Fibroblast of mammary gland (primary cell): Measurements from ENCODE around the gene IQCM.

ENCODE experiments used
- DNase-seq: peaks from one replicate; pipeline ENCODE4 v3.0.0-alpha.2; 2010; ENCODE audit warnings: low read depth
- H3K4me3 ChIP-seq: 2 replicates; pipeline ENCODE4 v1.5.1; 2011; ENCODE audit warnings: low read depth, mild to moderate bottlenecking, low read length, moderate library complexity; ENCODE audit not compliant: control insufficient read depth
- CTCF ChIP-seq: conservative IDR thresholded peaks from 2 replicates; pipeline ENCODE4 v1.5.1; 2011; ENCODE audit warnings: low read depth, low read length, inconsistent platforms; ENCODE audit not compliant: control insufficient read depth, insufficient read depth

The IQCM gene

DNA sequence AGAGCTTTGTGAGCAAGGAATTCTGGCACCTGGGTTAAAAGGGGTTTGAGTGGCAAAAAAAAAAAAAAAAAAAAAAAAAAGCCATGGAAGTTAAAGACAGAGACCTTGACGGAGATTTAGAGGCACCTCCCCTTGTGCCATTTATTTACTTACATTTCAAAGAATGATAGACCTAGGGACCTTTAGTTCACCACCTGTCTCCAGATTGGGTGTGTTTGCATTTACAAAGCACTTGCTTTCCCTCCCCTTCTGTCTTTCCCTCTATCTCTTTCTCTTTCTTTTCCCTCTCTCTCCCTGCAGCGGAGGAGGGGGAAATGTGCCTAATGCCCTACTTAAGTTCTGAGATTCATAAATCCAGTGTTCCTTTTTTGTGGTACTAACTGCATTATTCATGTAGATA is 116.0 kb downstream of the IQCM start:
- no peak for DNase-seq
- H3K4me3 ChIP-seq = no peak overlapping the region
- no peak for TF ChIP-seq CTCF

GRCh38 chr4:149690726-149691125 is 124.9 kb downstream of the IQCM start:
- peak; percentile 22 for TF ChIP-seq CTCF
- DNase-seq = no peak
- no peak overlapping the region for H3K4me3 ChIP-seq

- DNase-seq = no peak
- no peak for TF ChIP-seq CTCF
- H3K4me3 ChIP-seq = no peak overlapping the region
Measured at GRCh38 chr4:149684516-149684915, 131.1 kb downstream of the IQCM start.

- no peak for TF ChIP-seq CTCF
- no peak overlapping the region for H3K4me3 ChIP-seq
- DNase-seq = no peak
Measured at GRCh38 chr4:149676076-149676475, 139.6 kb downstream of the IQCM start.

GRCh38 chr4:149645790-149646189 is 169.9 kb downstream of the IQCM start:
- H3K4me3 ChIP-seq = no peak overlapping the region
- TF ChIP-seq CTCF = no peak
- no peak for DNase-seq

DNA sequence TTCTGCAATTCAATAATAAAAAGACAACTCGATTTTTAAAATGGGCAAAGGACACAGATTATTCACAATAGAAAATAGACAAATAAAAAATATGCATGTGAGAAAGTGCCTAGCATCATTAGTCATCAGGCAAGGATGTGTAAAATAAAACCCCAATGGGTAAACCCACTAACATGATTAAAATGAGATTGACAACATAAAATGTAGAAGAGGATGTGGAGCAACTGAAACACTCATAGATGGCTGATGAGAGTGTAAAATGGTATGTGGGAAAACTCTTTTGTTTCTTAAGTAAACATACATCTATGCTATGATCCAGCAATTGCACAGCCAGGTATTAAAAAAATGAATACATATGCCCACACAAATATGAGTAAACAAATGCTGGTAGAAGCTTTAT is 177.6 kb downstream of the IQCM start:
- no peak overlapping the region for H3K4me3 ChIP-seq
- peak; percentile 49 for DNase-seq

More for the DNA sequence above, 177.6 kb downstream of the IQCM start:
- TF ChIP-seq CTCF = no peak
